Left colon (tissue), 2 donors: Measurements from ENCODE around the gene TYW1. TPM values are rescaled to one million over a fixed set of nuclear protein-coding genes. Genes with fewer than 3 reads are reported as not detected.
"Not testable (repeated sequence)": the region's sequence is repeated elsewhere in the genome, so short reads cannot be mapped to it uniquely, and the experiment has no call there.

Experiments
- ATAC-seq: fragments of 200-7000 bp; cut with Tn5 transposase; one replicate; pipeline ENCODE4 v1.9.1; 2020; ENCODE audit warnings: mild to moderate bottlenecking, moderate library complexity
- DNase-seq, 2 donors: peaks; one replicate each; pipeline ENCODE4 v3.0.0-alpha.2; 2020
- intact Hi-C, 2 donors: fragments of 100-400 bp; cut with DNase I in 1 of 2; cut with micrococcal nuclease in 1 of 2; formaldehyde crosslinking; loops; one replicate each; pipeline versions ENCODE4 v1.11.2 to v1.14.0; 2022; cut with DNase I, micrococcal nuclease
- total RNA-seq, 2 donors: library from RNA; stranded (reverse); fragmentation: NEBNext Ultra II Directional; extraction: Animal tissue kit (Norgen Biotek cat#: 25700); gene quantifications; one replicate each; pipeline ENCODE4 v1.2.1, GENCODE V29; 2021
- donor health status: DM: no; HTN: no; CAD: no.
- donor health status: DM: yes; HTN: yes; CAD: no.

The TYW1 gene
- total RNA-seq, 2 donors from 2014 or later: 16.1 to 17.9 TPM

DNA sequence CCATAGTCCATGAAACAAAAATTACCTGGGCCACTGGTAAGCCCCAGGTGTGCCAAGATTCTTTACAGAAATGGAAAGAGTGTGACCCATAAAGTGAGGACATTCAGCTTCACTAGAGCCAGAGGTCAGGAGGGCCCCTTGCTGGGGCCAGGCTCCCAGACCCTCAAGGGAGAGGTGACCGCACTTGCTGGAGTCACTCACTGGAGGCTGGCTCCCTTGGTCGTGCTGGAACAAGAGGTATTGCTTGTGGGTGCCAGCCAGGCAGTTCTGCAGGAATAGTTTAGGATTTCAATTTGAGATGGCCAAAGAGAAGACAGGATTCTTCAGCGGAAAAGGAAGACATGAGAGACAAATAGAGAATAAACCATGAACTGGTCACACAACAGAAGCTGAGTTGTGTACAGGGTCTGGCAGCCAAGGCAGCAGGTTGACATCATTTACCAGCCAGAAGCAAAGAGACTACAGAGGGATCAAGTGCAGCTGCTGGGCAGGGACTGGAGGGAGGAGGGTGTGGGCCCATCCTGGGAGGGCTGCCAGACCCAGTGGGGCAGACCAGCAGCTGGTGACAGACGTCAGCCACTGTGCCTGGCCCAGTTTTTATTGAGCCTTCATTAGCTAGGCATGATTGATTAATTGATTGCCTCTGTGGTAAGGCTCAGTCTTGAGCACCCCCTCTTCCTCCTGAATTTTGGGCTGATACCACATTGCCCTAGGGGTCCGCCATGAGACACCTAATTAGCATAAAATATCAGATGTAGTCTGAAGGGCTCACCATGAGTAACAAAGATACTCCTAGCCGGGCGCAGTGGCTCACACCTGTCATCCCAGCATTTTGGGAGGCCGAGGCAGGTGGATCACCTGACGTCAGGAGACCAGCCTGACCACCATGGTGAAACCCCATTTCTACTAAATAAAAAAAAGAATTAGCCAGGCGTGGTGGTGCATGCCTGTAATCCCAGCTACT is 40.1 kb downstream of the TYW1 start:
- ATAC-seq: peak; percentile 92
- intact Hi-C loops, DNase-seq: not testable (repeated sequence)

GRCh38 chr7:67040832-67041231 is 44.2 kb downstream of the TYW1 start:
- DNase-seq, intact Hi-C loops, ATAC-seq: not testable (repeated sequence)

DNA sequence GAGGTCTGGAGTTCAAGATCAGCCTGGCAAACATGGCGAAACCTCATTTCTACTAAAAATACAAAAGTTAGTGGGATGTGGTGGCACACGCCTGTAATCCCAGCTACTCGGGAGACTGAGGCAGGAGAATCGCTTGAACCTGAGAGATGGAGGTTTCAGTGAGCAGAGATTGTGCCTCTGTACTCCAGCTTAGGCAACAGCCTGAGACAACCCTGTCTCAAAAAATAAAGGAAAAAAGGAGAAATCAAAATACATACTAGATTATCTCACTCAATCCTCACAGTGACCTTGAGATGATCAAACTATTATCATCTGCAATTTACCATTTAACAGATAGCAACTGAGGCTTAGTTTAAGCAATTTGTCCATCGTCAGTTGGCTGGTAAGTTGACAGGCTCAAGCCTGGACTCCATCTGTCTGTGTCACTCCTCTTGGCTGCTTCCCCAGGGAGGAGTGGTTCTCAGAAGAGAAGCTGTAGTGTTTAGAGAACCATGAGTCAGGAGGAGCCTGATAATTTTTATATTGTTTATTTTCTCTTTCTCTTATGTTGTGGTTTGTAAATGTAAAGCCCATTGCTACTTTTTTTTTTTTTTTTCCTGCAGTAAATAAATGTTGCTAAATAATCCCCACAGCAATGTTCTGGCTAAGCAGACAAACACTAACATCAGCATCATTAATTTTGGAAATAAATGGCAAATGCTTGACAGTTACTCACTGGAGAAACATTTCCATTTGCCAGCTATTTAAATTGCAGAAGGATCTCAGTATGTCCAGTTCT is 46.3 kb downstream of the TYW1 start:
- ATAC-seq (peak; percentile 92), DNase-seq (peak; percentile 36 to 60)
- intact Hi-C loops: not testable (repeated sequence)

DNA sequence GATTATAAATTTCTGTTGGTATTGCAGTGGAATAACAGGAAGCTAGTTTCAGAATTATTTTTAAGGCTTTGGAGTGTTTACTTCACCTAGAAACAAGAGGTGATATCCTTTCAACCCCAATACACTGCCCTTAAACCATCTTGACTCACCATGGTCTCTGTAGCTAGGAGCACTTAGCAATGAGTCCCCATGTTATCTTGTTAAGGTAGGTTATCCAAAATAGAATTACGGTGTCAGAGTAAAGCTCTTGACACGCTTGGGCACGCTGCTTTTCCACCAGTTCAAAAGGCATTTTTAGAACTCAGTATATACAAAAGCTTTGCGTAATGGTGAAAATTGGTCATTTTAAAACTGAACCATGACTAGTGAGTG is 46.9 kb downstream of the TYW1 start:
- peak; percentile 17 for ATAC-seq
- intact Hi-C loops, DNase-seq: not testable (repeated sequence)

- ATAC-seq (no peak), DNase-seq (no peak)
- intact Hi-C loops: no loop called here
Observed at GRCh38 chr7:67045496-67045995, 48.9 kb downstream of the TYW1 start.

- intact Hi-C loops, ATAC-seq: not testable (repeated sequence)
Observed at GRCh38 chr7:67046819-67047218, 50.2 kb downstream of the TYW1 start.

DNA sequence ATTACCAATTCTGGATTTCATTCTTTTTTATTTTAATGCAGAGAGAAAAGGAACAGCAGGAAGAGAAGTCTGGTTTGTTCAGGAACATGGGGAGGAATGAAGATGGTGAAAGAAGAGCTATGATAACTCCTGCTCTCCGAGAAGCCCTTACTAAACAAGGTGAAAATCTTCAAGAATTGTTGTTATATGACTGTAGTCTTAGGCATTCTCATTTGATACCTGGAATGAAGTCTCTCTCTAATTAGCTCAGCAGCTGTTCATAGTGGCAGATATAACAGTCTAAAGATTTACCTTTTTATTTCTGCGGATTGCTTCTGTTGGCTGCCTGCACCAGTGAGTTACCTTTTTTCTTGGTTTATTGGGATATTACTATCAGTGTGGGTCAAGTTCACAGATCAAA is 53.3 kb downstream of the TYW1 start:
- intact Hi-C loops, ATAC-seq, DNase-seq: not testable (repeated sequence)

More at GRCh38 chr7:67046819-67047218, 50.2 kb downstream of the TYW1 start:
- not testable (repeated sequence) for DNase-seq

DNA sequence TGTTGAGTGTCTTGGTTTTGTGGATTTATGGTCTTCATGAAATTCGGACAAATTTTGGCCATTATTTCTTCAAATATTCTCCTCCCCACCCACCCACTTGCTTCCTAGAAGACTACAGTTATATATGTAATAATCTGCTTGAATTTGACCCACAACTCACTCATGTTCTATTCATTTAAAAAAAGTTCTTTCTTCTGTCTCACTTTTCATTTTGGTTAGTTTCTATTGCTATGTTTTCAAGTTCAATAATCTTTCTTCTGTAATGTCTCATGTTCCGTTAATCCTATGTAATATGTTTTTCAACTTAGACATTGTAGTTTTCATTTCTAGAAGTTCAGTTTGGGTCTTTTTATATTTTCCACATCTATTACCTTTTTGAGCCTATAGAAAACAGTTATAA is 55.5 kb downstream of the TYW1 start:
- intact Hi-C loops, ATAC-seq: not testable (repeated sequence)

DNA sequence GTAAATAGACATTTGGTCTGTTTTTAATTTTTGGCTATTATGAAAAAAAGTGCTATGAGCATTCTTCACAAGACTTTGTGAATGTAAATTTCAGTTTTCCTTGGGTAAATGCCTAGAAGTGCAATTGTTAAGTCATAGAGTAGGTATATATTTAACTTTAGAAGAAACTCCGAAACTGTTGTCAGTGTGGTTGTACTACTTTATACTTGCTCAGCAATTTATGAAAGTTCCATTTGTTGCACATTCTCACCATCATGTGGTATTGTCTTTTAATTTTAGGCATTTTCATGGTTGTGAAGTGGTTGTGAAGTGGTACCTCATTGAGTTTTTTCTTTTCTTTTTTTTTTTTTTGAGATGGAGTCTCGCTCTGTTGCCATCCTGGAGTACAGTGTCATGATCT is 60.0 kb downstream of the TYW1 start:
- ATAC-seq (no peak), DNase-seq (no peak)
- intact Hi-C loops: no loop called here

More for the DNA sequence above, 55.5 kb downstream of the TYW1 start:
- DNase-seq: not testable (repeated sequence)

- intact Hi-C loops, DNase-seq, ATAC-seq: not testable (repeated sequence)
Observed at GRCh38 chr7:67061321-67061720, 64.7 kb downstream of the TYW1 start.

- ATAC-seq, intact Hi-C loops, DNase-seq: not testable (repeated sequence)
Observed at GRCh38 chr7:67062802-67063201, 66.2 kb downstream of the TYW1 start.

- DNase-seq, ATAC-seq, intact Hi-C loops: not testable (repeated sequence)
Observed at GRCh38 chr7:67066950-67067622, 70.5 kb downstream of the TYW1 start.

DNA sequence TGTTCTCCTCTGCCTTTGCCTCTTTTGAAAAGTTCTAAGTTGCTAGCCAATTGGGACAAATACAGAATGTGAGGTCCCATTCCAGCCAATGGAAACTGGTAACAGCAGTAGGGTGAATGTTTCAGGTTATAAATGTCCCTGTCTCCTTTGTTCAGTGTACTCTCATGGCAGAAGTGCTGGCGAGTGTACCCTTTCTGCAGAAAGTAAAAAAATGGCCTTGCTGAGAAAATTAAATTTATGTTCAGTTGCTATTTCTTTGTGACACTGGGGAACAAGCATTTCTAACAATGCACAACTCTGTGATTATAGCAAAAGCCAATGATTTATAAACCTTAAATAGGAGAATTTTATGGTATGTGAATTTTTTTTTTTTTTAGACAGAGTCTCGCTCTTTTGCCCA is 79.5 kb downstream of the TYW1 start:
- intact Hi-C loops, ATAC-seq, DNase-seq: not testable (repeated sequence)

DNA sequence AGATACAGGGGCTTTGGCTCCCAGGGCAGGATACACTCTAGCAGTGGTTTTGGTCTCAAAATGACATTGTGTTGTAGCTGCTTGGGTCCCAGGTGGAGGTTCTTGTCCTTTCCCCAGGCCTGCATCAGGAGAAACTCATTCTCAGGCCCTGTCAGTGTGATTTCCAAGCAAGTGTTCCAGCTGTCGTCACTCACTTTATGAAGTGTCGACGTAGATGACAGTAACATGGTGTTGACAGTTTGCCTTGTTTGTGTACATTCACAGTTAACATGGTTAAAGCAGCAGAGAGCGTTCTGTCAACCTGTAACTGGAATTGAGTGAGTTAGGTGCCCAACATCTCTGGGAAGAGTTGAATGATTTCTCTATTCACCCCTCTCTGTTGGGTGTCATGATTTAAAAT is 86.2 kb downstream of the TYW1 start:
- not testable (repeated sequence) for ATAC-seq

DNA sequence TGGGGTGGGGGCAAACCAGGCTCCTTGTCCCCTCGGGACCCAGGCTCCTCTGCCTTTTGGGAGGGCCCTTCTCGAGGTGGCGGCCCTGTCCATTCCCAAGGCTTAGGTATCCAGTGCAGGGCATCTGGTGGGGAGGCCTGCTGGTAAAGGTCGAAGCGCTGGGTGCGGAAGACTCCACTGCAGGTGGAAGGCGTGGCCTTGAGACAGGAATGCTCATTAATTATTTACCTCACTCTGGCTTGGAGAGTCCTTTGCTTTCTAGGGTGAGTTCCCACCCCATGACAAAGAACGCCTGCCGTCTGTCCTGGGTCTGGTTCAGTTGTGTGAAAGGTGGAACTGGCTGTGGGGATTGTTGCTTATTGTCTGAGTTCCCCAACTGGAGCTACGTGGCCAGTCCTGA is 92.6 kb downstream of the TYW1 start:
- ATAC-seq (peak; percentile 98), DNase-seq (peak; percentile 54 to 66)
- intact Hi-C loops: not testable (repeated sequence)

More for the DNA sequence above, 86.2 kb downstream of the TYW1 start:
- DNase-seq, intact Hi-C loops: not testable (repeated sequence)

DNA sequence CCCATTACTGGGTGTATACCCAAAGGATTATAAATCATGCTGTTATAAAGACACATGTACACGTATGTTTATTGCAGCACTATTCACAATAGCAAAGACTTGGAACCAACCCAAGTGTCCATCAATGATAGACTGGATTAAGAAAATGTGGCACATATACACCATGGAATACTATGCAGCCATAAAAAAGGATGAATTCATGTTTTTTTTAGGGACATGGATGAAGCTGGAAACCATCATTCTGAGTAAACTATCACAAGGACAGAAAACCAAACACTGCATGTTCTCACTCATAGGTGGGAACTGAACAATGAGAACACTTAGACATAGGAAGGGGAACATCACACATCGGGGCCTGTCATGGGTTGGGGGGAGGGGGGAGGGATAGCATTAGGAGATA is 94.4 kb downstream of the TYW1 start:
- intact Hi-C loops: not testable (repeated sequence)

DNA sequence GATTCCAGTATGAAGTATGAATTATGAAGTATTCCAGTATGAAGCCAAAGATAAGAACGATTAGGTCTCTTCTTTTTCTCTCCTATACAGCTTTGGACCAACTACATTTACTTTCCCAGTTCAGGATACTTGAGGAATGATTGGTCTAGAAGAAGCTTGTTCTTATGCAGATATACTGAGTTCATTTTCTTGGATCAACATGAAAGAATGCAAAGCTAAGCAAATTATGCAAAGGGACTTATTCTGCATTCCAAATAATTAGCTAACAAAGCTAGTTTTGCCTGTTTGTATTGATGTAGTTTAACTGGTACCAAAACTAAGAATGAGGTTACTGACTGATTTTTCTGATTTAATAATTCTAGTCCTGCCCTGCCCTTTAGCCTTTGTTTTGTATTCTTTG is 101.4 kb downstream of the TYW1 start:
- intact Hi-C loops, ATAC-seq, DNase-seq: not testable (repeated sequence)

More for the DNA sequence above, 94.4 kb downstream of the TYW1 start:
- DNase-seq, ATAC-seq: not testable (repeated sequence)

GRCh38 chr7:67099406-67099805 is 102.8 kb downstream of the TYW1 start:
- DNase-seq, intact Hi-C loops: not testable (repeated sequence)
- peak; percentile 49 for ATAC-seq
